Stimulated activated naive CD8-positive, alpha-beta T cell treated with anti-CD3 and anti-CD28 coated beads, Interleukin-15, Interleukin-2, amounts not matched to agents 100 ng/mL and 50 ng/mL, for 24 hours (primary cell): ENCODE results near the gene CT45A1.
"Not testable (repeated sequence)": the region's sequence is repeated elsewhere in the genome, so short reads cannot be mapped to it uniquely, and the experiment has no call there.

Experiments
- H3K27ac Mint-ChIP-seq: one replicate; pipeline ENCODE4 v1.8.0; 2021; ENCODE audit warnings: mild to moderate bottlenecking, mixed read lengths
- H3K27me3 Mint-ChIP-seq: one replicate; pipeline ENCODE4 v1.8.0; 2021; ENCODE audit warnings: mixed read lengths
- H3K36me3 Mint-ChIP-seq: one replicate; pipeline ENCODE4 v1.8.0; 2021; ENCODE audit warnings: low read depth, mixed read lengths
- H3K4me1 Mint-ChIP-seq: one replicate; pipeline ENCODE4 v1.8.0; 2021; ENCODE audit warnings: low read depth, mixed read lengths
- H3K4me3 Mint-ChIP-seq: one replicate; pipeline ENCODE4 v1.8.0; 2021; ENCODE audit warnings: mild to moderate bottlenecking, mixed read lengths
- H3K9me3 Mint-ChIP-seq: one replicate; pipeline ENCODE4 v1.8.0; 2021; ENCODE audit warnings: mixed read lengths

Gene CT45A1, protein sequence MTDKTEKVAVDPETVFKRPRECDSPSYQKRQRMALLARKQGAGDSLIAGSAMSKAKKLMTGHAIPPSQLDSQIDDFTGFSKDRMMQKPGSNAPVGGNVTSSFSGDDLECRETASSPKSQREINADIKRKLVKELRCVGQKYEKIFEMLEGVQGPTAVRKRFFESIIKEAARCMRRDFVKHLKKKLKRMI

DNA sequence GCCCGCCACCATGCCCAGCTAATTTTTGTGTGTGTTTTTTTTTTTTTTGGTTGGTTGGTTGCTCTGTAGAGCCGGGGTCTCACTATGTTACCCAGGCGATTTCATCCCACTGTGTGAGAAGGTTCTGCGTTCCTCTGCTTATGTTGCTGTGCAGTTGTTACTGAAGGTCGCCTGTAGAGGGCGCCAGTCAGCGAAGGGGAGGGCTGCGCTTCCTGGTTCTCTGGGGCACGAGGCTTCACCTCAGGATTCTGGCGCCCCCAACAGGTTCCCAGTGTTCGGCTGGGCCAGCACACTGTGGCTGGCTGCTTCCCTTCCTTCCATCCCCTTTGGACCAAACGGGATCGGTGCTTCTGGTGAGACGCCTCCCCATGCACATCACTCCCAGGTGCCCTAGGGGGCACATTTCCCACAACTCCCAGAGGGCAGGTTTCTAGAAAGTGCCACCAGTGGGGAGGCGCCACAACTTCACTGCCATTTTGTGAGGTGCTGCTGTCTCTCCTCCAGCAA is at the start of gene CT45A1:
TSS of gene CT45A1 (plus strand) at position 457 of the 507 bp plus-strand sequence. CDS start 5,302 bp downstream, outside the sequence.
- not testable (repeated sequence) for H3K4me1 Mint-ChIP-seq, H3K27ac Mint-ChIP-seq, H3K36me3 Mint-ChIP-seq, H3K4me3 Mint-ChIP-seq, H3K9me3 Mint-ChIP-seq, H3K27me3 Mint-ChIP-seq

DNA sequence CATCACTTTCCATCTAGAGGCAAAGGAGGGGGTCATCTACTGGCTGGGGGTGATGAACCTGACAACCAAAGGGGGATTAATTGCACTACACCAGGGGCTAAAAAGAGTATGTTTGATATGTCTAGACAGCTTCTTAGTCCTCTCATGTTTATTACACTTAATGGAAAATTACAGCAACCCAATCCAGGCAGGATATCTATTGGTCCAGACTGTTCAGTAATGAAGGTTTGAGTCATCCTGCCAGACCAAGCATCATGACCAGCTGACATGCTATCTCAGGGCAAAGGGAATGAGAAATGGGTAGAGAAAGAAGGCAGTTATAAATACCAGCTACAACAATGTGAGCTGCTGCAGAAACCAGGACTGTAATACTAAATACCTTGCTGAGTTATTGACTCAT is 40.5 kb upstream of the CT45A1 start:
- H3K27ac Mint-ChIP-seq, H3K27me3 Mint-ChIP-seq, H3K36me3 Mint-ChIP-seq, H3K4me1 Mint-ChIP-seq, H3K4me3 Mint-ChIP-seq, H3K9me3 Mint-ChIP-seq: not testable (repeated sequence)

DNA sequence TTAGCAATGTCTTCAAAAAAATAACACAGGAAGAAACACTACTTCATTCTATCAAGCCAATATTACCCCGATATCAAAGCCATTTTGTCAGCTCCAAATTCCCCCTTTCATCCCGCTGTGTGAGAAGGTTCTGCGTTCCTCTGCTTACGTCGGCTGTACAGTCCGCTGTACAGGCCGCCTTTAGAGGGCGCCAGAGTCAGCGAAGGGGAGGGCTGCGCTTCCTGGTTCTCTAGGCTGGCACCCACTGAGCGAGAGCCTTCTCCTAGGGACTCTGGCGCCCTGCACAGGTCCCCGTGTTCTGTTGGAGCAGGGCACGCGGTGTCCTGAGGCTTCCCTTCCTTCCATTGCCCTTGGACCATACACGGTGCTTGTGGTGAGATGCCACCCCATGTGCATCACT is 25.3 kb upstream of the CT45A1 start:
- Mint-ChIP-seq H3K27me3 (peaks cover 4% of the 10 kb centered on the region), H3K9me3 (no peaks in the 10 kb centered on the region), H3K4me3 (no peak overlapping the region), H3K36me3 (no peaks in the 10 kb centered on the region), H3K4me1 (no peaks in the 10 kb centered on the region), H3K27ac (no peak overlapping the region)

DNA sequence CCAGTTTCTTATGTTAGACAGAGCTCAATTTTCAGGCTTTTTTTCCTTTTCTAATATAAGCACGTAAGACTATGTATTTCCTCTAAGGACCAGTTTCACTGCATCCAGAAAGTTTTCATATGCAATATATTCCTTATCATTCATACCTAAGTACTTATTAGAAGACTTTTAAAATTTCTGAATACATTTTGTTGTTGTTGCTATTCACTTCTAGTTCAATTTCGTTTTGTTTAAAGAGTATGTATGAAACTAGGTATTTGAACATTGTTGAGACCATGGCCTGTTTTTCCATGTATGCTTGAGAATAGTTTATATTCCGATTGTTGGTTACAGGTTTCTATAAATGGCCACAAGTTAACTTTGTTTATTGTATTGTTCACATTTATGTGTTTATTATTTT is 18.0 kb upstream of the CT45A1 start:
- Mint-ChIP-seq H3K4me1 (no peaks in the 10 kb centered on the region), H3K36me3 (no peaks in the 10 kb centered on the region), H3K4me3 (no peak overlapping the region), H3K9me3 (no peaks in the 10 kb centered on the region), H3K27ac (no peak overlapping the region), H3K27me3 (no peaks in the 10 kb centered on the region)

DNA sequence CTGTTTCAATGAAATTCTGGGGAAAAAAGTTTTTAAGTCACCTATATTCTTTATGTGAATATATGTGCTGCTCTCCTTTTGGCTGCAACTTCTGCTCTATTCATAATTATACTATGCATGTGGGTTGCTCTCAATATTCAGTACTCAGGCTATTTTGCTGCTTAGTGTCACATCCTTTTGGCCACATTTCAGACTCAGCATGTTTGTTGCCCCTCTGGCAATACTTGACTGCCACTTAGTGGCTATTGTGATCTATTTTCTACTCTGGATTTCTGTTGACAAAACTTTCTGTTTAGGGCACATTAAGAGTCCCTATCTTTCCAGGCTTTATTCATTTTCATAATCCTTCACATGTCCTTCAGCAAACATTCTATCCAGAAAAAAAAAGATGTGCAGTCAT is 15.8 kb upstream of the CT45A1 start:
- Mint-ChIP-seq H3K27me3 (no peaks in the 10 kb centered on the region), H3K36me3 (no peaks in the 10 kb centered on the region), H3K9me3 (no peaks in the 10 kb centered on the region), H3K4me1 (no peaks in the 10 kb centered on the region), H3K27ac (no peak overlapping the region), H3K4me3 (no peak overlapping the region)

DNA sequence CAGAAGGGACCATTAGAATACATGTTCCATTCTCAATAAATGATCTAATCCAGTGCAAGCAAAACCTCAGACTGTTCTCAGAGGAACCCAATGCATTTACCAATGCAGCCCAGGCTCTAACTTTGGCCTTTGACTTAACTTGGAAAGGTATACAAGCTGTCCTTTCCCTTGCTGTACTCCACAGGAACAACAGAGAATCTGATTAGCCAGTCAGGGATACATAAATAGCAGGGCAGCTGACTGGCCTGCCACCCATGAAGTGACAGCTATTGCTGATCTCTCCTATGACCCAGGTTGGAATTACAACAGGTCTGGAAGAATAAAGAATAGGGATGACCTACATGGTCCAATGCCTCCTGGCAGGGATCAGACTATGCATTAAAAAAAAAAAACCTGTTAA is 14.5 kb upstream of the CT45A1 start:
- no peaks in the 10 kb centered on the region for H3K4me1 Mint-ChIP-seq
- H3K27ac Mint-ChIP-seq, result no peak overlapping the region
- H3K9me3 Mint-ChIP-seq, result no peaks in the 10 kb centered on the region
- no peaks in the 10 kb centered on the region for H3K36me3 Mint-ChIP-seq
- no peaks in the 10 kb centered on the region for H3K27me3 Mint-ChIP-seq
- no peak overlapping the region for H3K4me3 Mint-ChIP-seq

DNA sequence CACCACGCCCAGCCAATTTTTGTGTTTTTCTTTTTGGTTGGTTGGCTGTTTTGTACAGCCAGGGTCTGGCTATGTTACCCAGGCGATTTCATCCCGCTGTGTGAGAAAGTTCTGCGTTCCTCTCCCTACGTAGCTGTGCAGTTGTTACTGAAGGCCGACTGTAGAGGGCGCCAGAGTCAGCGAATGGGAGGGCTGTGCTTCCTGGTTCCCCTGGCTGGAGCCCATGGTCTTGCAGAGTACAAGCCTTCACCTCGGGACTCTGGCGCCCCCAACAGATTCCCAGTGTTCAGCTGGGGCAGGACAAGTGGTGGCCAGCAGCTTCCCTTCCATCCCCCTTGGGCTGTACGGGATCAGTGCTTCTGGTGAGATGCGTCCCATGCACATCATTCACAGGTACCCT is 5.6 kb upstream of the CT45A1 start:
- H3K27ac Mint-ChIP-seq, result no peak overlapping the region
- H3K27me3 Mint-ChIP-seq, result no peaks in the 10 kb centered on the region
- no peaks in the 10 kb centered on the region for H3K36me3 Mint-ChIP-seq
- H3K4me3 Mint-ChIP-seq, result no peak overlapping the region
- H3K9me3 Mint-ChIP-seq, result no peaks in the 10 kb centered on the region
- no peaks in the 10 kb centered on the region for H3K4me1 Mint-ChIP-seq

DNA sequence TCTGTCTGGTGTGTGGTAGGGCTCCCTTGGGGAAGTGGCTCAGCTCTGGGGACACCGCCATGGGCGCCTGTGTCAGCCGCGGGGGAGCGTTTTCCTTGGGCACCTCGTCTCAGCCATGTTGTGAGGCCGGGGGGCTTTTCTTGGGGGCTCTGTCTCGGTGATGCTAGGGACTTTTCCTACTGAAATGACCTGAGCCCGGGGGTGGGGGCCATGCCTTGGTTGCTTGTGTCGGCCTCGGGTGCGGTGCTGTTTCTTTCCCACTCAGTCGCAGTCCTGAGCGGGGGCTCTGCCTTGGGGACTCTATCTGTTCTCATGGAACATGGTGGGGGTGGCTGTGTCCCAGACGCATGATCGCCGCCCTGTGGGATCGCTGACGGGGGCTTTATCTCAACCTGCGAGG is 356 bp downstream of the CT45A1 start:
- no peaks in the 10 kb centered on the region for H3K36me3 Mint-ChIP-seq
- no peaks in the 10 kb centered on the region for H3K9me3 Mint-ChIP-seq
- no peak overlapping the region for H3K27ac Mint-ChIP-seq
- H3K27me3 Mint-ChIP-seq, result no peaks in the 10 kb centered on the region
- no peak overlapping the region for H3K4me3 Mint-ChIP-seq
- H3K4me1 Mint-ChIP-seq, result no peaks in the 10 kb centered on the region

DNA sequence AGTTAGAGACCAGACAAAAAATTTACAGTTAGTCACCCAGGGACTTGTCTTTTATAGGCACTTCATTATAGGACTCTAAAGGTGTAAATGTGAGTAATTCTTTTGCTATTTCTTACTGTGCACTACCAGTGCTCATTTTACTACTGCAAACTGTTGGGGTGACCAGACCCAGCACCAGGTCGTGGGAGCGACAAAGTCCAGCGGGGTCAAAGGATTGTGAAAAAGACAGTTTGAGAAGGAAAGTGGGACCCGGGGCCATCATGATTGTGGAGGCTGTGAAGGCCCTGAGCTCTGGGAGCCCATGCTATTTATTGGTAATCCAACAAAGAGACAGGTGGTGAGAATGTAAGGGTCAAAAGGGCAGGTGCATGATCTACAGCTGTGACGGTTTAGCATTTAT is 21.2 kb downstream of the CT45A1 start:
- H3K36me3 Mint-ChIP-seq, H3K27me3 Mint-ChIP-seq, H3K4me3 Mint-ChIP-seq: not testable (repeated sequence)

DNA sequence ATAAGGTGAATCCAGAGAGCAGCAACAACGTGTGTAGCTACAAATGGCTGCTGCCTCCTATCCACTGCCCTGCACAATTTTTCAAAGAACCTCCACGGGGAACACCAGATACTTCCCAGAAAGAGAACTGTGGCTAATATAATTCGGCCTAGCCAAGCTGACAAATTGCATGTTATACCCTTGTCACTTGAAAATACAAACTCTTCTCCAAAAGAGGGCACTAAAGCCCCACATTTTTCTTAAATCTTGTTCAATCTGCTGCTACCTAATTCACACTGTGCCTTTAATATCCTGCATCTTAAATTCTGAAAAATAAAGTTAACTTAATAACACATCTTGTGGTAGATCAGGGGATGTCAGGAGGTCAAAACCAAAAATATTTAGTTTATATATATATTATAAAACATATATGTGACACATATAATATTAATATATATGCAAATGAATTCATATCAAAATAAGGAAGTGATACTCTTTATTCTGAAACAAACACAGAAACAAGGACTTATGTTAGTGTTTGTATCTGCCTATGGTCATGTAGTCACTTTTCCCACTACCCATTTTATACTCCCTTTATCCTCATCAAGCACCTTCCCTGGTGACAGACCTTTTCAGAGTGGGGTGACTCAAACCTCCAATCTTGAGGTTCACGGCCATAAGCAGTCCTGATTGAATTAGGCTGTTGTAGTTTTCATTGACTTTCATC is 24.1 kb downstream of the CT45A1 start:
- Mint-ChIP-seq H3K36me3 (no peaks in the 10 kb centered on the region), H3K4me3 (no peak overlapping the region), H3K27ac (no peak overlapping the region), H3K27me3 (no peaks in the 10 kb centered on the region), H3K9me3 (no peaks in the 10 kb centered on the region), H3K4me1 (no peaks in the 10 kb centered on the region)

More for the DNA sequence above, 21.2 kb downstream of the CT45A1 start:
- not testable (repeated sequence) for H3K9me3 Mint-ChIP-seq, H3K4me1 Mint-ChIP-seq, H3K27ac Mint-ChIP-seq

DNA sequence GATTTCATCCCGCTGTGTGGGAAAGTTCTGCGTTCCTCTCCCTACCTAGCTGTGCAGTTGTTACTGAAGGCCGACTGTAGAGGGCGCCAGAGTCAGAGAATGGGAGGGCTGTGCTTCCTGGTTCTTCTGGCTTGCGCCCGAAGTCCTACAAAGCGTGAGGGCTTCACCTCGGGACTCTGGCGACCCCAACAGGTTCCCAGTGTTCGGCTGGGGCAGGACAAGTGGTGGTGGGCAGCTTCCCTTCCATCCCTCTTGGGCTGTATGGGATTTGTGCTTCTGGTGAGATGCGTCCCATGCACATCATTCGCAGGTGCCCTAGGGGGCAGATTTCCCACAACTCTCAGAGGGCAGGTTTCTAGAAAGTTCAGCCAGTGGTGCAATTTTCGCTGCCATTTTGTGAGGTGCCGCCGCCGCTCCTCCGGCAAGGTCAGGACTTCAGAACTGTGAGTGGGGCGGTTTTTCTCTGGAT is 27.3 kb downstream of the CT45A1 start:
- H3K36me3 Mint-ChIP-seq, result no peaks in the 10 kb centered on the region
- no peaks in the 10 kb centered on the region for H3K9me3 Mint-ChIP-seq
- H3K4me3 Mint-ChIP-seq, result no peak overlapping the region
- no peaks in the 10 kb centered on the region for H3K27me3 Mint-ChIP-seq
- no peak overlapping the region for H3K27ac Mint-ChIP-seq
- H3K4me1 Mint-ChIP-seq, result no peaks in the 10 kb centered on the region

DNA sequence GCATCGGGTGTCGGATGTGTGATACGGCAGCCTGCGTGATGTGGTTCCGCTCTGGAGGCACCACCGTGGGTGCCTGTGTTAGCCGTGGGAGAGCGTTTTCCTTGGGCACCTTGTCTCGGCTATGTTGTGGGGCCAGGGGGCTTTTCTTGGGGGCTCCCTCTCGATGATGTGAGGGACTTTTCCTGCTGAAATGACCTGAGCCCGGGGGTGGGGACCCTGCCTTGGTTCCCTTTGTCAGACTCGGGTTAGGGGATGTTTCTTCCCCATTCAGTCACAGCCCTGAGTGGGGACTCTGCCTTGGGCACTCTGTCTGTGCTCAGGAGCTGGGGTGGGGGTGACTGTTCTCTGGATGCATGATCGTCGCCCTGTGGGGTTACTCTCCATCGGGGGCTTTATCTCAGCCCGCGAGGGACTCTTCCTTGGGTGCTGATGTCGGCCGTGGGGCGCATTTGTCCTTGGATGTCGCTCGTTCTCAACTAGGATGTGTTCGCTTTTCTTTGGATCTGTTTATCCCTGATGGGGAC is 27.8 kb downstream of the CT45A1 start:
- Mint-ChIP-seq H3K27me3 (no peaks in the 10 kb centered on the region), H3K4me3 (no peak overlapping the region), H3K9me3 (no peaks in the 10 kb centered on the region), H3K4me1 (no peaks in the 10 kb centered on the region), H3K36me3 (no peaks in the 10 kb centered on the region), H3K27ac (no peak overlapping the region)

DNA sequence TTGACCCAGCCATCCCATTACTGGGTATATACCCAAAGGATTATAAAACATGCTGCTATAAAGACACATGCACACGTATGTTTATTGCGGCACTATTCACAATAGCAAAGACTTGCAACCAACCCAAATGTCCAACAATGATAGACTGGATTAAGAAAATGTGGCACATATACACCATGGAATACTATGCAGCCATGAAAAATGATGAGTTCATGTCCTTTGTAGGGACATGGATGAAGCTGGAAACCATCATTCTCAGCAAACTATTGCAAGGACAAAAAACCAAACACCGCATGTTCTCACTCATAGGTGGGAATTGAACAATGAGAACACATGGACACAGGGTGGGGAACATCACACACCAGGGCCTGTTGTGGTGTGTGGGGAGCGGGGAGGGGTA is 31.3 kb downstream of the CT45A1 start:
- not testable (repeated sequence) for H3K4me1 Mint-ChIP-seq, H3K9me3 Mint-ChIP-seq, H3K36me3 Mint-ChIP-seq, H3K4me3 Mint-ChIP-seq, H3K27ac Mint-ChIP-seq, H3K27me3 Mint-ChIP-seq

DNA sequence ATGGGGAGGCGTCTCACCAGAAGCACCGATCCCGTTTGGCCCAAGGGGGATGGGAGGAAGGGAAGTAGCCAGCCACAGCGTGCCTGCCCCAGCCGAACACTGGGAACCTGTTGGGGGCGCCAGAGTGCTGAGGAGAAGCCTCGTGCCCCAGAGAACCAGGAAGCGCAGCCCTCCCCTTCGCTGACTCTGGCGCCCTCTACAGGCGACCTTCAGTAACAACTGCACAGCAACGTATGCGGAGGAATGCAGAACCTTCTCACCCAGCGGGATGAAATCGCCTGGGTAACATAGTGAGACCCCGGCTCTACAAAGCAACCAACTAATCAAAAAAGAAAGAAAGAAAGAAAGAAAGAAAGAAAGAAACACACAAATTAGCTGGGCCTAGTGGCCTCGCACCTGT is 54.7 kb downstream of the CT45A1 start, which contains the start of gene CT45A3:
TSS of gene CT45A3 (minus strand) at position 101 of the 400 bp plus-strand sequence. CDS start 3,747 bp downstream, outside the sequence.
- not testable (repeated sequence) for H3K4me1 Mint-ChIP-seq, H3K9me3 Mint-ChIP-seq, H3K27me3 Mint-ChIP-seq, H3K4me3 Mint-ChIP-seq, H3K36me3 Mint-ChIP-seq, H3K27ac Mint-ChIP-seq
